GM04503 (cell line): ENCODE measurements around the gene SLC7A8.

Source experiments
- DNase-seq: peaks from one replicate; pipeline ENCODE4 v3.0.0-alpha.2; 2012; ENCODE audit warnings: low read depth

Gene SLC7A8

DNA sequence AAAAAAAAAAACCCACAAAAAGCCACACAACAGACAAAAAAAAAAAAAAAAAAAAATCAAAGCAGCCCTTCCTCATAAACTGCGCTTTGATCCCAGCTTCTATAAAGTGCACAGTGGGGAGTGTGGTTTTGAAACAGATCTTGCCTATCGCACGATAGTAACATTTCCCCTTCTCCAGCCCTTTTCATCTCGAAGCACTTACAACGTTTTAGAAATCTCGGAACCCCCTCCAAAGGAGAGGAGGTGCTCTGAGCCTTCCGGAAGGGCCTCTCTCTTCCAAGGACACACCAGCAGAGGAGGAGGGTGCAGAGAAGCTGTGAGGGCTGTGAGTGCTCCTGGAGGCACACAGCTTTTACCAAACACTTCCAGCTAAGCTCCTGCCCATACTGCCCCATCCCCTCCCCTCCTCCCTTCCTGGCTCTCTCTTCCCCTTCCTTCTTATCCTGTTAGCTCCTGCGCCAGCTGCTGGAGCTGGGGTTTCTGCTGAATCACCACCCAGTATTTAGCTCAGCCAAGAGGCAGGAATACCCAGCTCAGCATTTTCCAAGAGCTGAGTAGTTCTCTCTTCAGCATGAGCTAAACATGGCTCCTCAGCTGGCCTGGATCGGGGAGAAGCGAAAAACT lies 28.4 kb downstream of the SLC7A8 start:
- peak; percentile 73 for DNase-seq

- no peak for DNase-seq
Observed at GRCh38 chr14:23153851-23154796, 29.3 kb downstream of the SLC7A8 start.

GRCh38 chr14:23151342-23151741 lies 32.1 kb downstream of the SLC7A8 start:
- DNase-seq: no peak

GRCh38 chr14:23149745-23150144 lies 33.7 kb downstream of the SLC7A8 start:
- DNase-seq: no peak

- DNase-seq: no peak
Observed at GRCh38 chr14:23148591-23149249, 34.7 kb downstream of the SLC7A8 start.

- DNase-seq: no peak
Observed at GRCh38 chr14:23147676-23148075, 35.8 kb downstream of the SLC7A8 start.

GRCh38 chr14:23146980-23147379 lies 36.5 kb downstream of the SLC7A8 start:
- DNase-seq: no peak

GRCh38 chr14:23146351-23146910 lies 37.0 kb downstream of the SLC7A8 start:
- no peak for DNase-seq

DNA sequence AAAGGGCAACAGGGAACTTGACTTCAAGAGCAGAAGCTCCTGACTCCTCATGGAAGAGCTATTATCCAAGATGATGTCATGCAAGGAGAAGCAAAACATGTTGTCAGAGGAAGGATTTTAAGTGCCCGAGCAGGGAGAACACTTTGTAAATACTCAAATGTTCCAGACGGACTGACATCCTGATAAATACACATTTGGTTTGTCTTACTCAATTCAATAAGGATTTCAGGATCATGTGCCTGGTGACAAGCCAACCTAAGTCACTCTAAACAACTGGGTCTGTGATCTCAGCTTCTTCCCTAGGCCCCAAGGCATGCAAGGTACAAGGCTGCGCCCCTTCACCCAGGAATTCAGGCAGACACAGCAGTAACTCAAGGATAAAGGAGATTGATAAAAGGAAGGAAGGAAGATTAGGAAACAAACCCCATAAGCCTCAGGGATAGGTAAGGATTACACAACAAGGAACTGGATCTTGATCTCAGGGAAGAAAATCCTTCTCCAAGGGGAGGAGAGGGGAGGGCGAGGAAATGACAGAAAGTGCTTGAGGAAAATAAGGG lies 37.6 kb downstream of the SLC7A8 start:
- no peak for DNase-seq

GRCh38 chr14:23143911-23144310 lies 39.5 kb downstream of the SLC7A8 start:
- no peak for DNase-seq

DNA sequence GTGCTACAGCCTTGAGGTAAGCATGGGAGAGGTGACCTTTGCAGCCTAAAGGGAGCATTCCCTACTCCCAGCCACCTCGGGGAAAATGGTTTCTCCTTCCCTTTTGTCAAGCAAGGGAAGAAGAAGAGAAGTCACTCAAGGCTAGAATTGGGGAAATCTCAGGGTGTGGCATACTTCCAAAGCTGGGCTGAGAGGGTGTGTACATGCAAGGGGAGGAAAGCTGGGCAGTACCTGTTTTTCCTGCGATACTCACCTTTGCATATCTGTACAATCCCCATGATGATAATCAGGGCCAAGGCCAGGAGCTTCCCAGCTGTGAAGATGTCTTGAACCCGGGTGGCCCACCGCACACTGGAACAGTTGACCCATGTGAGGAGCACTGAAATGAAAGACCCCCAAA lies 40.6 kb downstream of the SLC7A8 start:
- DNase-seq: no peak

- no peak for DNase-seq
Observed at GRCh38 chr14:23141706-23142444, 41.6 kb downstream of the SLC7A8 start.

- no peak for DNase-seq
Observed at GRCh38 chr14:23140371-23140770, 43.1 kb downstream of the SLC7A8 start.

DNA sequence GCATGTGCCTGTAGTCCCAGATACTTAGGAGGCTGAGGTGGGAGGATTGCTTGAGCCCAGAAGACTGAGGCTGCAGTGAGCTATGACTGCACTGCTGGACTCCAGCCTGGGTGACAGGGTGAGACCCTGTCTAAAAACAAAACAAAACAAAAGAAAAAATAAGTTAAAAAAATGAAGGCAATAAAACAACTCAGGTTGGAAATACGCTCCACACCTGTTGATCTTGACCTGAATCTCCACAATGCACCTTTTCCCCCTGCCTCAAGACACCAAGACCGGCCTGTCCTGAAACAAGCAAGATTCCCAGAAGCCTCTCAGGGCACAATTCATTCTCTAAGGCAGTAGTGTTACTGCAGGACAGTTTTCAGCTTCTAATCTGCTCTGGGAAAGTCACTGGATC lies 43.6 kb downstream of the SLC7A8 start:
- DNase-seq: no peak

GRCh38 chr14:23137813-23138535 lies 45.5 kb downstream of the SLC7A8 start:
- no peak for DNase-seq

GRCh38 chr14:23137192-23137812 lies 46.2 kb downstream of the SLC7A8 start:
- no peak for DNase-seq

DNA sequence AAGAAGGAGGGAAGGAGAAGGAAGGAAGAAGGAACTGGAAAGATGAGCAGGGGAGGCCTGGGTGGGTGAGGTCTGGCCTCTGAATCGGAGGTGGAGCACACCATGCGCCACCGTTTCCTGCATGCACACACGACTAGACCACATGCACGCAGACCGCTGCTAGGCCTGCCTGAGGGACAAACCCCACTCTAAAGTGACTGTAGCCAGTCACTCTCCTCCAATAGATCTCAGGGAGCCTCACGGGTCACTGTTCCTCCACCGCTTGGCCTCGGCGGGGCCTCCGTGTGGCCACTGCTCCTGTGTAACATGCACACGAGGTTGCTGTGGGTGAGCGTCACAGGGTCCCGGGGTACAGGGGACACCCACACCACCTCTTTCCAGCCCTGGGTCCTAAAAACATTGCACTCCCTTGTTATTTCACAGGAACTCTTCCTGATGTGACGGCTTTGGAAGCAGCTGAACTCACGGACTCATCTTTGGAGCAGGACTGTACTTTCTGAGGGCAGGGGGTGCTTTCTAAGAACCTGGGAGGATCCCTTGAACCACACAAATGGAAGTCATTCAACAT lies 46.8 kb downstream of the SLC7A8 start:
- DNase-seq: no peak

- no peak for DNase-seq
Observed at GRCh38 chr14:23132970-23133369, 50.5 kb downstream of the SLC7A8 start.

- DNase-seq: no peak
Observed at GRCh38 chr14:23131482-23131881, 52.0 kb downstream of the SLC7A8 start.

- no peak for DNase-seq
Observed at GRCh38 chr14:23130871-23131270, 52.6 kb downstream of the SLC7A8 start.
